Measurements from ENCODE around the gene NRM. TPM values are rescaled to one million over a fixed set of nuclear protein-coding genes. Genes with fewer than 3 reads are reported as not detected.

NRM gene
- total RNA-seq, 2 experiments from 2014 or later = 18.6 to 36.7 TPM

DNA sequence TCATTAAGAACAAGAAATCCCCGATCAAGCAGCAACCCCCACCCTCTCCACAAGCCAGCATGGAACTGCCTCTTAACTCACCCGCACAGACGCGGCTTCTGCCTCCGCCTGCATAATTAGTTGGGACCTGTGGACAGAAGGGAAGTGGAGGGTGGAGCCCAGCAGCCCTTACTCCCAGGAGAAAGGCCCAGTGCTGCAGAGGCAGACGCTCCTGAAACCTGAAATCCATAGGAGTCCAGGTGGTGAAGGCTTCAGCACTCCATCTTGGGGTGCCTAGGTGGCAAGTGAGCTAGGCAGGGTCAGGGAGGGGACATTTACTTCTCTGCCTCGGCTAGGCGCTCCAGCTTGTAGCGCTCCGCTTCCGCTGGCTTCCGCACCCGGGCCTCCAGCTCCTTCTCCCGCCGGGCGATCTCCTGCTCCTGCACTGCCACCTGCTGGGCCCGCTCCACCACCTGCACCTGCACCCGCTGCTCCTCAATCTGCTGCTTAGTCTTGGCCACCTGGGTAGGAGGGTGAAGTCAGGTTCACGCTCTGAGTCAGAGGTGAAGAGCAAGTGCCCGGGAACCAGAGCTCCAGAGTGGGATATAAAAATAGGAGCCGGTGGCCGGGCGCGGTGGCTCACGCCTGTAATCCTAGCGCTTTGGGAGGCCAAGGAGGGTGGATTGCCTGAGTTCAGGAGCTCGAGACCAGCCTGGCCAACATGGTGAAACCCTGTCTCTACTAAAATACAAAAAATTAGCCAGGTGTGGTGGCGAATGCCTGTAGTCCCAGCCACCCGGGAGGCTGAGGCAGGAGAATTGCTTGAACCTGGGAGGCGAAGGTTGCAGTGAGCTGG is 40.0 kb upstream of the NRM start:
- TF ChIP-seq, protein P1, sequence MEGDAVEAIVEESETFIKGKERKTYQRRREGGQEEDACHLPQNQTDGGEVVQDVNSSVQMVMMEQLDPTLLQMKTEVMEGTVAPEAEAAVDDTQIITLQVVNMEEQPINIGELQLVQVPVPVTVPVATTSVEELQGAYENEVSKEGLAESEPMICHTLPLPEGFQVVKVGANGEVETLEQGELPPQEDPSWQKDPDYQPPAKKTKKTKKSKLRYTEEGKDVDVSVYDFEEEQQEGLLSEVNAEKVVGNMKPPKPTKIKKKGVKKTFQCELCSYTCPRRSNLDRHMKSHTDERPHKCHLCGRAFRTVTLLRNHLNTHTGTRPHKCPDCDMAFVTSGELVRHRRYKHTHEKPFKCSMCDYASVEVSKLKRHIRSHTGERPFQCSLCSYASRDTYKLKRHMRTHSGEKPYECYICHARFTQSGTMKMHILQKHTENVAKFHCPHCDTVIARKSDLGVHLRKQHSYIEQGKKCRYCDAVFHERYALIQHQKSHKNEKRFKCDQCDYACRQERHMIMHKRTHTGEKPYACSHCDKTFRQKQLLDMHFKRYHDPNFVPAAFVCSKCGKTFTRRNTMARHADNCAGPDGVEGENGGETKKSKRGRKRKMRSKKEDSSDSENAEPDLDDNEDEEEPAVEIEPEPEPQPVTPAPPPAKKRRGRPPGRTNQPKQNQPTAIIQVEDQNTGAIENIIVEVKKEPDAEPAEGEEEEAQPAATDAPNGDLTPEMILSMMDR (conservative IDR thresholded peaks at IDR 0.05; ENCODE audit: low read length) = peak; percentile 86
- TF ChIP-seq EZH2phosphoT487 (IDR thresholded peaks at IDR 0.05; ENCODE audit: borderline replicate concordance, low read depth, low read length) = no peak
- intact Hi-C loops (cut with micrococcal nuclease; ENCODE audit: unreplicated experiment) = loop anchor here (1.0 to 5.0 kb wide), 3 partner anchors 52 to 249 kb away; no protein-coding TSS in a partner anchor
- no peaks in the 10 kb centered on the region for H3K9me3 ChIP-seq (ENCODE audit: low read length)
- H3K4me3 ChIP-seq (ENCODE audit: low read depth, low read length, poor library complexity, severe bottlenecking) = peak overlapping the region; percentile 18
- no peak overlapping the region for H2AFZ ChIP-seq (ENCODE audit: low read length)
- peaks cover 56% of the 10 kb centered on the region for H3K36me3 ChIP-seq (ENCODE audit: insufficient read depth, low read length)
- ChIA-PET CTCF (ENCODE audit: unreplicated experiment) (interaction anchor here (0.5 to 1.9 kb wide), 11 partner anchors 9 to 356 kb away, joined by 3 to 10 read pairs (median 5); partner anchors contain the start of genes DHX16 and MDC1), POLR2A (interaction anchor here (0.6 to 1.9 kb wide), 4 partner anchors 10 to 58 kb away, joined by 3 to 9 read pairs (median 4); partner anchors contain the start of gene DHX16)
- peak overlapping the region; percentile 58 for H3K4me2 ChIP-seq (ENCODE audit: low read length)
- BruUV-seq (replicated peaks) = no TSS peak
- peaks cover 33% of the 10 kb centered on the region for H3K4me1 ChIP-seq (ENCODE audit: insufficient read depth, low read length, poor library complexity, severe bottlenecking)
- 0 out of 2 replicates have a peak, but pooled peaks cover 1% of the 10 kb centered on the region for H4K20me1 ChIP-seq (ENCODE audit: insufficient read depth, low read length)
- no peaks in the 10 kb centered on the region for H3K9me2 ChIP-seq (ENCODE audit: insufficient read depth, low read length)
- H3K79me2 ChIP-seq (ENCODE audit: insufficient read depth, low read depth, low read length) = peaks cover 2% of the 10 kb centered on the region; the same call in 1 of the 2 replicates
- H3K27ac ChIP-seq (ENCODE audit: low read depth, low read length, poor library complexity, severe bottlenecking) = no peak overlapping the region
- peak; percentile 89 for DNase-seq (ENCODE audit: low spot score)

DNA sequence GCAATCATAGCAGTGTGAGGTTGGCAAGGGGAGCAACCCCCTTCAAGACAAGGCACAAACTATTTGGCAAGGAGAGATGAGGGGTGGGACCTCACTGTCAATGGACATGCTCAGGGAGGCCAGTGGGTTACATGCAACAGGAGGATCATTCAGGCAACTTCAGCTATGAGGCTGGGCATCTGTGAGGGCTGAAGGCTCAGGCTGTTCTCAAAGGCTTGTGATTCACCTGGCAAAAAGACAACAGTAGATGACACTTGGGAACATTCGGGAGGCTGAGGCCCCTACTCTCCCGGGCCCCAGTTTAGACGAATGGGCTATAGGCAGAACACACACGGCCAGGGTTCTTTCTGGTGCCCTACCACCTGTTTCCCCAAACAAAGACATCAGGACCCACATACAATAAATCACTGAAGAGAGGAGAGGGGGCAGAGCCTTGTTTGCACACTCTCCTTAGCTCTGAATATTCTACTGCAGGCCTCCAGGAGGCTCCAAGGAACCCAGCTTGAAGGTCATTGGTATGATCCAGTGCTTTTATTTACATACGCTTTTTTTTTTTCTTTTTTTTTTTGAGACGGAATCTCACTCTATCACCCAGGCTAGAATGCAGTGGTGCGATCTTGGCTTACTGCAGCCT is 37.3 kb upstream of the NRM start:
- POLR2A ChIA-PET = interaction anchor here (0.5 to 1.2 kb wide), 4 partner anchors 47 to 193 kb away, joined by 3 to 7 read pairs (median 3); partner anchors contain the start of gene MRPS18B
- H3K4me3 ChIP-seq (ENCODE audit: low read depth, low read length, poor library complexity, severe bottlenecking) = no peak overlapping the region
- intact Hi-C loops (cut with micrococcal nuclease; ENCODE audit: unreplicated experiment) = no loop called here
- BruUV-seq (replicated peaks) = no TSS peak
- no peak overlapping the region for H2AFZ ChIP-seq (ENCODE audit: low read length)
- H3K79me2 ChIP-seq (ENCODE audit: insufficient read depth, low read depth, low read length) = peaks cover 30% of the 10 kb centered on the region
- CTCF ChIA-PET (ENCODE audit: unreplicated experiment) = interaction anchor here (0.6 kb wide), 1 partner anchor 102 kb away, joined by 3 read pairs; no protein-coding TSS in a partner anchor
- H3K9me3 ChIP-seq (ENCODE audit: low read length) = no peaks in the 10 kb centered on the region
- peaks cover 28% of the 10 kb centered on the region for H4K20me1 ChIP-seq (ENCODE audit: insufficient read depth, low read length)
- H3K4me1 ChIP-seq (ENCODE audit: insufficient read depth, low read length, poor library complexity, severe bottlenecking) = peaks cover 57% of the 10 kb centered on the region
- peak overlapping the region; percentile 24 for H3K27ac ChIP-seq (ENCODE audit: low read depth, low read length, poor library complexity, severe bottlenecking)
- H3K9me2 ChIP-seq (ENCODE audit: insufficient read depth, low read length) = no peaks in the 10 kb centered on the region
- peaks cover 72% of the 10 kb centered on the region for H3K36me3 ChIP-seq (ENCODE audit: insufficient read depth, low read length)
- peak; percentile 31 for DNase-seq (ENCODE audit: low spot score)
- TF ChIP-seq EZH2phosphoT487 (IDR thresholded peaks at IDR 0.05; ENCODE audit: borderline replicate concordance, low read depth, low read length) = no peak
- TF ChIP-seq, protein P1 (conservative IDR thresholded peaks at IDR 0.05; ENCODE audit: low read length) = 0 out of 2 replicates have a peak, but pooled peaks have one; percentile 9
- H3K4me2 ChIP-seq (ENCODE audit: low read length) = no peak overlapping the region
